ENCODE results near the gene ZNF740.
"Not testable (repeated sequence)": the region's sequence is repeated elsewhere in the genome, so short reads cannot be mapped to it uniquely, and the experiment has no call there.

Gene ZNF740

DNA sequence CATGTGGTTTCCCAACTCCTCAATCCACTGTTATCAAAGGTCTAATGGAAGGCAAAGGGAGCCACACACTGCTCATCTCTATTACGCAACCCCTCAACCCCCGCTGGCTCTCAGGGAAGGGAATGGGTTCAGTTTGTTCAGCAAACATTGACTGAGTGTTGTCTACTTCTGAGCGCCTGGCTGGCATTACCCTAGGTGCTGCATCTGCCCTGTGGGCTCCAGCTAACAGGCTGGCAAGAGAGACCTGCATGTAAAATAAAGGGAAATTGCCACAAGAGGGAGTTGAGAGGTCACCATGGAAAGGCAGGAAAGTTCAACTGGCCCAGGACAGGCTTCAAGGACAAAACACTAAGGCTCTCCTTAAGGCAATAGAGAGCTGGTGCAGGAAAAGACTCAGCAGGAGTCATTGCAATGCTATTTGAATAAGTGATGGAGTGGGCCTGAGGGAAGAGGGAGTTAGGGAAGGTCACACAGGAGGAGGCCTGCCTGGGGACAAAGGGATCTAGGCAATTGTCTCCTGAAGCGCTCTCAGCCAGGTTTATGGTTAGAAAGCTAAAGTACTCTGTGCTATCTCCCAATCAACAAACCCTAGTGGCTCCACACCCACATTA lies 5.5 kb upstream of the ZNF740 start:
- peak; percentile 70 for DNase-seq

DNA sequence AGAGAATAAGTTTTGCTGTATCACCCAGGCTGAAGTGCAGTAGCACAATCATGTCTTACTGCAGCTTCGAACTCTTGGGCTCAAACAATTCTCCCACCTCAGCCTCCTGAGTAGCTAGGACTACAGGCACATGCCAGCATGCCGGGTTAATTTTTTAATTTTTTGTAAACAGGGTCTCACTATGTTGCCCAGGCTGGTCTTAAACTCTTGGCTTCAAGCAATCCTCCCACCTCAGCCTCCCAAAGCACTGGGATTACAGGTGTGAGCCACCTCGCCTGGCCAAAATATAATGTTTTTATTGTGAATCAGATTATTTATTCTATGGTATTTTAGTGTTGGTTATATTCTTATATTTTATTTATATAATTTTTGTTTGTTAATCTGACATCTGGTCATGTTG lies 3.8 kb upstream of the ZNF740 start:
- DNase-seq: no peak

DNA sequence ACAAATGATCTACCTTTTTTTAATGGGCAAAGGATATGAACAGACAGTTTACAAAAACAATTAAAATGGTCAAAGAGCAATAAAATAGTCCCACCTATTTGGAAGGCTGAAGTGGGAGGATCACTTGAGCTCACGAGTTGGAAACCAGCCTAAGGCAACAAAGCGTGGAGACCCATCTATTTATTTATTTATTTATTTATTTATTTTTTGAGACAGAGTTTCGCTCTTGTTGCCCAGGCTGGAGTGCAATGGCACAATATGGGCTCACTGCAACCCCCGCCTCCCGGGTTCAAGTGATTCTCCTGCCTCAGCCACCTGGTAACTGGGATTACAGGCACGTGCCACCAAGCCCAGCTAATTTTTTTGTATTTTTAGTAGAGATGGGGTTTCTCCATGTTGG lies 3.1 kb upstream of the ZNF740 start:
- not testable (repeated sequence) for DNase-seq

DNA sequence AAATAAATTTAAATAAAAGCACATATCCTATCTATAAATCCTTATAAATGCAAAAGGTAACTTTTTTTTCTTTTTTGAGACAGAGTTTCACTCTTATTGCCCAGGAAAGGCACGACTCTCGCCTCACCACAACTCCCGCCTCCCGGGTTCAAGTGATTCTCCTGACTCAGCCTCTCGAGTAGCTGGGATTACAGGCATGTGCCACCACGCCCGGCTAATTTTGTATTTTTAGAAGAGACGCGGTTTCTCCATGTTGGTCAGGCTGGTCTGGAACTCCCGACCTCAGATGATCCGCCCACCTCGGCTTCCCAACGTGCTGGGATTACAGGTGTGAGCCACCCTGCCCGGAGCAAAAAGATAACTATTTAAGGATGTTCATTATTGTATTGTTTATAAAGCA lies 1.7 kb upstream of the ZNF740 start:
- not testable (repeated sequence) for DNase-seq

GRCh38 chr12:53179687-53180219 lies 769 bp upstream of the ZNF740 start:
- DNase-seq: no peak

DNA sequence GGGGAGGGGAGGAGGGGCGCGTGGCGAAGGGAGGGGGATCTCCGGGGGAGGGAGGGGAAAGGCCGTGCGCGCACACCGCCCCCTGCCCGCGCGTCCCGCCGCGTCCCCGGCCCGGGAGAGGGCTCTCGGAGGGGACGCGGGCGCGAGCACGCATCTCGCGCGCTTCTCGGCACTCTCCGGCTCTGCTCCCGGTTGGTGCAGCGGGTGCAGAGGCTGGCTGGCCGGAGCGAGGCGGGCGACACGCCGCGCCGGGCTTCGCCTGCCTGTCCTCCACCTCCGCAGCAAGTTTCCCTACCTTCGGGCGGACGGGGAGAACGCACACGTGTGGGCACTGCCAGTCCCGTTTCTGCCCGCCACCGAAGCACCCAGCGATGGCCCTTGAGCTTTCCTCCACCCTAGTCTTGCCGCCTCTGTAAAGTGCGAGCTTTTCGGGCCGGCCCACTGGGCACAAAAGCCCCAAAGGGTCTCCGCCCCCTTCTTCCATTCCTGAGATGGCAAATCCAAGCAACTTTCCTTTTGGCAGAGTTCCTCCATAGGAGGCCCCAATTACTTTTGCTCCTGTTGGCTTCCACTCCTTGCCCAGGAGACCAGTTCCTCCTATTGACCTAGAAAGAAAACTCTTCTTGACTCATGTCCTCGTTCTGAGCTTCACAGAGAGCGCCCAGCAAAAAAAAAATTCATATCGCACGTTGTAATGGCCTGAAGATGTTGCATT lies 566 bp downstream of the ZNF740 start:
- DNase-seq: no peak

DNA sequence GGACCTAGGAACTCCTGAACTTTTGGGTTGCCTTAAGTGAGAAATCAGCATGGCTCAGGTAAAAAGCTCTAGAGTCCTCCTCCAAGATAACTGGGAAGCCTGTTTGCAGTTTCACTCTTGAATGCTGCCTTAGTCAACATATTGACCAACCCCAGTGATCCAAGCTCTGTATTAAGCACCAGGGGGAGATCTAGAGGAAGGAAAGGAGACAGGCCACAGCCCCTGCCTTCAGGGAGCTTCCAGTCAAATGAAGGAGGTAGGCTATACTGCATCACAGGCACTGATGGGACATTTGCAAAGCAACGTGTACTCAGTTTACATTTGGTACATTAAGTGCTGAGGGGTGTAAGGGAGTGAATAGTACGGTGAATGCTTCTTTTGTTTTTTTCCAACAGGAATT lies 1.4 kb downstream of the ZNF740 start:
- no peak for DNase-seq

- DNase-seq: no peak
Observed at GRCh38 chr12:53182903-53183302, 2.4 kb downstream of the ZNF740 start.

DNA sequence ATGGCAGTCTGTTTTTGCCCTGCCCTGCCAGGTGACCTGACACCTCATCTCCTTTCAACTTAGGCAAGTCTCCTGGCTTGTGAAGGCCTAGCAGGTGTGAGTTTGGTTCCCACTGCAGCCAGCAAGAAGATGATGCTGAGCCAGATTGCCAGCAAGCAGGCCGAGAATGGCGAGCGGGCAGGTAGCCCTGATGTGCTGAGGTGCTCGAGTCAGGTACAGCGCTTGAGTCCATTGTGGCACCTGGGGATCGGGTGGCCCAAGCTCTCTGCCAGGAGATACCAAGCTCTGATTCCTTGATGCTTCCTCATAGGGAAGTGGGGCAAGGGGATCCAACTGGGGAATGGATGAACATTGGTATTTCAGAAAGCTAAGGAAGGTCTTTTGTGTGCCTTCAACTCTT lies 4.3 kb downstream of the ZNF740 start:
- no peak for DNase-seq

DNA sequence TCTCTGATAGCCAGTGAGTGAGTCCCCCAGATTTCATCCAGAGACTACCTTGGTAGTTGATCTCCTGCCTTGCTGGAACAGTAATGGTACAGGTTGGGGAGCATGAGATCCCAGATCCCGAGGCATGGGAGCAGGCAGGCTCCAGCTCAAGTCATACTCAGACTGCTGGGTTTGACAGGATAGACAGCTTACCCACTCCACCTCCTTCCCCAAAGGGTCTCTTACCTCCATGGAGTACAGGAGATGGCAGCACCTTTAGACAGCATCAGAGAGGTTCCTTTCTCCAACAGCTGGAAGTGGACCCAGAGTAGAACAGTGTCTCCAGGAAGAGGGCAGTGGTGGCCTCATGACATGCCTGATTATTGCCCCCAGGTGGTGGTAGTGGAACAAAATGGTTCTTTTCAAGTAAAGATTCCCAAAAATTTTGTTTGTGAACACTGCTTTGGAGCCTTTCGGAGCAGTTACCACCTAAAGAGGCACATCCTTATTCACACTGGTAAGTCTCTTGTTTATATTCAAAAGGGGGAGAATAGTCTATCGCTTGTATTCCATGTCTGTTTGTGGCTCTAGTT lies 5.1 kb downstream of the ZNF740 start:
- no peak for DNase-seq

DNA sequence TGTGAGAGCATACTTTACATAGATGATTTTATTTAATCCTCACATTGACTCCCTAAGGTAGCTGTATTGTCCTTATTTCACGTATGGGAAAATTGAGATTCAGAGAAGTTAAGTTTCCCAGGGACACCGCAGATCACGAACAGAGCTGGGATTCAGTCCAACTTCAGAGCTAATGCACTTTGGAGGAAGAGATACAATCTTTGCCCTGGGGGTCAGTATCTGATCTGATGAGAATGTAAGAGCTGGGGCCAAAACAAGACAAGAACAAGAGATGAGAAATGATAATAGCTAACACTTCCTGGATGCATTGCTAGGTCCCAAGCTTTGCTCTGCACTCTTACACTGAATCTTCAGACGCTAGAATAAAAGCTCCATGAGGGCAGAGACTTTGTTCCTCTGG lies 6.2 kb downstream of the ZNF740 start:
- DNase-seq: no peak

DNA sequence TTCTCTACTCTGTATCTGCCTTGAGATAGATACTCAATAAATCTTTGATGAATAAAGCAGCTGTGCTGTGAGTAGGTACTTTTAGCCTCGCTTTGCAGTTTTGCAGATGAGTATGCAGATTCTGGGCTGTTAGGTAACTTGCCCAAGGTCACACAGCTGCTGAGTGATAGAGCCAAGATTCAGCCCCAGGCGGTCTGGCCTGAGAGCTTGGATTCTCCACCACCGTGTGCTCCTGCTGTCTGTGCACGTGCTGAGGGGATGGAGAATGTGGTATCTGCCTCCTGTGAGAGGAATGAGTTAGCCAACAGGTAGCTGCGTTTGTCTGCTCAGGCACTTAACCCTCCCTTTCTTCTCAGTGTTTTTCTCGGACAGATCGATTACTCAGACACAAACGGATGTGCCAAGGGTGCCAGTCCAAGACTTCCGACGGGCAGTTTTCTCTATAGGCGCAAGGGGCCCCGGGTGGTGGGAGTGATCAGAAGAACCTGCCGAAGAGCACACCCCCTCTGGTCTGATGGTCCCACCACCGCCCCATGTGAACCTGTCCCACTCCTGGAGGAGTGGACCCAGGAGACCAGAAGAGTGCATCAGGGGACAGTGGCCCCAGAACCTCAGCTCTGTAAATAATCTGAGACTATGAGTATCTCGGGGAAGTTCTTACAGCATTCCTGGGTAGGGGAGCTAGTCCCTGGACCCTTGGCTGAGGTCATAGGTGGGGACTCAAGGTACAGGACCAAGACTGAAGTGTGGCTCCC lies 6.8 kb downstream of the ZNF740 start:
- no peak for DNase-seq

DNA sequence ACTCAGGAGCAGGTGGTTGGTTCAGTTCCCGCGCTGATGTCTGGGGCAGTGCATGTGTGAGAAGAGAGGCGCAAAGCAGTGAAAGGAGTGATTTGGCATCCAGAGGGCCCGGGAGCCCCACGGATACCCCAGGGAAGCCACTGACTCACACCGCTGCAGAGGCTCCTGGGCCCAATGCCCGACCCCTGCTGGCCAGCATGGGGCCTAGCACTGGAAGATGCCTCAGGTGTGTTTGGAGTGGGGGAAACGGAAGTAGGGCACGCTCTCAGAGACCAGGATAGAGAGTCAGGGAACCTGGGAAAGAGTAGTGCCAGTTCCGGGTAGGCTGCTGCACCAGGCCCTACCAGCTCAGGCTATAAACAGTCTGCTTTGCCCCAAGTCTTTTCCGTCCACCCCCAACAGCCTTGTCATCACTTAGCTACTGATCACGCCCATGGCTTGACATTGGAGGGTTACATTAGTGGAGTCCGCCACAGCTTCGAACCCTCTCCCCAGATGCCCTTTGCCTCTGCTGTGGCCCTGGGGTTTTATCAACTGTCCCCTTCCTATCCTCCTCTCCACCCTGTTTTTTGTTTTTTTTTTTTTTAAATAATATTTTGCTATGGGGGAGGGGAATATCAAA lies 9.7 kb downstream of the ZNF740 start:
- DNase-seq: no peak

DNA sequence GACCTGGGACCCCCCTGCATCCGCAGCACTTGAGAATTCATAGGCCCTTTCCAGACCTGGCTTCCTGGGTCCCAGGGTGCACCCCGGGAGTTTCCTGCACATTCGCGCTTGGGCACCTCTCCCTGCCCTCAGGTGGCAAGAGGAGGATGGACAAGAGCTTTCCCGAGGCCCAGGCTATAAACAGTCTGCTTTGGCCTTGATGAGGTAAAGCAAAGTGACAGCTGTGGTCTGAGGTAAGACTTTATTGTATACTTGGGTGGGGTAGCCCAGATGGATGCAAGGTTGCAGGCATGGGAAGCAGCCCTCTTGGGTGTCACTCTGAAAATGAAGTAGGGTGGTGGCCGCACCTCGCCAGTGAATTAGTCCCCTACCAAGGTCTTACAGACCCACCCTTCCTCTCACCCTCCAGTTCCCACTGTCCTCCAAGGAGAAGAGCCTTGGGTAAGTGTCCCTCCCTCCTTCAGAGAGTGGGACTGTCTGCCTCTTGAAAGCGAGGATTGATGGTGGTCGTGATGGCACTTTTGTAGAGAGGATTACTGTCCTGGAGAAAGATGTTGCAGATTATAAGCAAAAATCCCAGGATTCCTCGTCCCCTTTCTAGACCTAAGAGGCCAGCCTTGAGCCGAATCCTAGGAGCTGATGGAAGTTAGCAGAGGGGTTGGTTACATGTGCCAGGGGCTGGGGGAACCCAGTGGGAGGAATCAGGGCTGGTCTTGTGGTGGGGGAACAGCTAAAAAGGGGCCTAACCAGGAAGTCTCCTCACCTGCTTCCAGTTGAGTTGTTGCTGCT lies 10.8 kb downstream of the ZNF740 start:
- DNase-seq: no peak

- DNase-seq: no peak
Observed at GRCh38 chr12:53191885-53192530, 11.5 kb downstream of the ZNF740 start.

DNA sequence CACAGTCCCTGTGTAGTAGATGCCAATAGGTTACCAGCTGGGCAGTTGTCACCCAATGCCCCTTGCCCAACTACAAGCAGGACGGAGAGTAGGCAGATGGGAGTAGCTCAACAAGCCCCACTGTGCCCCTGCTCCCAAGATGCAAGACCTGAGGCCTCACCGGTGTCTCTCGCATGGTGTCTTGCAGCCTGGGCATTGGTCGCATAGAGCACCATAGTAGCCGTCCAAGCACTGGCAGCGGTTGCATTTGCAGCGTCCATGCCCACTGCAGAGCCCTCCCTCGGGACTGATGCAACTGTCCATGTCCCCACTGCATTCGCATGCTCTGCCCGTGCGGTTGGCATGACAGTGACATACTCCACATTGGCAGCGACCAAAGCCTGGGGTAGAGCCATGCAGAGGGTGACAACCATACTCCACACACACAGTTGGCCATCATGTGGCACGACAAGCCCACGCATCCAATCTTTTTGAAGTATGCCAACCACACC lies 12.1 kb downstream of the ZNF740 start:
- no peak for DNase-seq

GRCh38 chr12:53193040-53193439 lies 12.5 kb downstream of the ZNF740 start:
- no peak for DNase-seq

DNA sequence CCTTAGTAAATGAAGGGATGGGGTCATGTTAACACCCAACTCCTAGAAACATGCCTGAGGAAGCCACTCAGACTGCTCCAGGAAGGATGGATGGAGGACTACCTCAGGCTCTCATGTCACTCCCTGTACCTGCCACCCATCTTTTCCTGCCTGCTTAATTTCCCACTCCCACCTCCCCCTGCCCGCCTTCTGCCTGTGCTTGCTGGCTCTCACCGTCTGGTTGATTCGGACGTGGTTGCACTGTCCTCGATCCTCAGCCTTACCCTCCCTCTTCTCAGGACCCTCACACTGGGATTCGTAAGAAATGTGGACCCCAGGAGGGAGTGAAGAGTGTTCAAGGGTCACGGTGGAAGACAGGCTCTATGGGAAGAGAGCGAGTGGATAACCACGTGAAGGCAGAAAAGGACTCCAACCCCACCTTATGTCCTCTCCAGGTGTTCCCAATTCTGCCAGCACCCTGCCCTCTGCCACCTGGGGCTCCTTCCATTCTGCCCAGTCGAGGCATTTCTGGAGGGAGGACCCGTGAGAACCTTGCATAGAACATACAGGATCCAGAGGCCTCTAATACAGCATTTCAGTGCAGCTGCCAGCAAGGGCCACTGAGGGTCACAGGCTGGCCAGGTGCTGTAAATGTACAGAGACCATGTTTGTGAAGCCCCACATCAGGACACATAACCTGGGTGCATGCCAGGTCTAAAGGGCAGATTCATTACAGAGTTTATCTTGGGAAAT lies 13.6 kb downstream of the ZNF740 start:
- no peak for DNase-seq

DNA sequence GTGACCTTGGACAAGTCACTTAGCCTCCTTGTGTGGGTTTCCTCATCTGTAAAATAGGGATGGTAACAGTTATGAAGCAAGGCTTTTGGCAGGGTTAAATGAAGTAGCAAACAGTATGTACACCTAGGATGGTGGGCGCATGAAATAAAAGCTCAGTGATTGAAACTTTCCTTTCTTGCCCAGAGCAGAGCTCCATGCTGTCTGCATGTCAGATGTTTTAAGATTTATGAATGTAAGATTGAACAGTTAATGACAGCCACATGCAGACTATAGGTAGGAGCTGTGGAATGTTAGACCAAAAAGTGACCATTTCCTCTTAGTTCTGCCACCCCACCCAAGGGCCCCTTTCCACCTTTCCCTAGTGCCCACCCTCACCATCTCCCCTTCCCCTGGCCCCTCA lies 14.5 kb downstream of the ZNF740 start:
- DNase-seq: no peak

DNA sequence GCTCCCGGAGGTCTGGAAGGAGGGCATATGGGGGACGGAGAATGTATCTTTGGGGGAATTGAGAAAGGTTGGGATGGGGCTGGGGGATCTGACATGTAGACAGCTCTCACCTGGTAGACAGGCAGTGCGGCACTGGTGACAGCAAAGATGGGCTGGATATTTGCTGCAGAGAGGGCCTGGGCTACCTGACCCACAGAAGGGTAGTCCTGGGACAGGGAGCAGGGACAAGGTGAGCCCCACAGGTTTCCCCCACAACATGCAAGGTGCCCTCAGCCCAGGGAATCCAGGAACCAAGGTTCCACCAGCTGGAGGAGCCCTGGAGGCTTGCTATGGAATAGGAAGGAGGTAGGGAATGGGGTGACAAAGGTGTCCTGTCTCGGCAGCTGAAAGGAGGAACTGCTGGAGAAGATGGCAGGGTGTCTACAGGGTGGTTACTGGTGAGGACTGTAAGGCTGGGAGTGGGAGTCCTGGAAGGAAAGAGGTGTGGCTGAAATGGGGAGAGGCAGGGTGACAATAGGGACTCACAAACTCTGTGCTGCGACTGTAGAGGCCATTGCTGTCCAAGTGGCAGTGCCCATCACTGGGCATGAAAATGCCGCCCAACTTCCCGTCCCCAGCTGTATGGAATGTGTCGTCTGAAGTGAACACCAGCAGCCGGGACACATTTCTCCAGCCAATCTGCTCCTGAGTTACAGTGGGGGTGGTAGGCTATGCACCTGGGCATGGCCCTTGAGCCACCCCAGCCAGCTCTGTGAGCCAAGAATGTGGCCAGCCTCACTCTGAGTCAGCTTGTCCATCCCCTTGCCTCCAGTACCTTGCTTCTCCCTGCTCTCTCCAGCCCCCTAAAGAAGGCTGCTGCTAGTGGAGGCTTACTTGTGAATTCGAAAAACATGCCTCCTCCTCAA lies 15.2 kb downstream of the ZNF740 start:
- no peak for DNase-seq

Data from NCI-H1417 treated with DMSO at 0.1 percent for 48 hours (cell line).